Measurements from ENCODE around the gene DNAJC4. TPM values are rescaled to one million over a fixed set of nuclear protein-coding genes. Genes with fewer than 3 reads are reported as not detected.
A peak's percentile ranks its signal among the peaks of the same experiment; 100 is the strongest.
"Not testable (repeated sequence)": the region's sequence is repeated elsewhere in the genome, so short reads cannot be mapped to it uniquely, and the experiment has no call there.

Gene DNAJC4
- total RNA-seq, 6 experiments from 2014 or later = 14.6 to 27.6 (median 21.4) TPM

DNA sequence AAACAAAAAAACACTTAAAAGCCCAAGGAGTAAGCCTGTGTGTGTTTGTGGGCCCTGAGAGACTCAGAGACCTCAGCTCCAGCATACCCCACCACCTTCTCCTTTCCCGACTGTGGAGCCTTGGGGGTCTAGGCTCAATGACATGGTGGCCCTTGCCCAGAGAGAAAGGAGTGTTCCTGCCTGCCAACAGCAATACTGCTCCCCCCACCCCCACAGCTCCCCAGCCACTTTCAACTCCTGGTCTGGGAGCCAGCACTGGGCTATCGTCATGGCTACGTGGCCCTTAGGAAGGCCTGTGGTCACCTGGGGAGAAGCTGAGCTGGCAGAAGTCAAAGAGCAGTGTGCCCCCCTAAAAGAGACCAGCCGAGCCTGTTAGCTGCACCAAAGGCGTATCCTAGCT, 13.8 kb downstream of the DNAJC4 start:
- H3K27ac ChIP-seq = no peak overlapping the region
- intact Hi-C loops (cut with DNase I) = no loop called here
- TF ChIP-seq, protein P1, sequence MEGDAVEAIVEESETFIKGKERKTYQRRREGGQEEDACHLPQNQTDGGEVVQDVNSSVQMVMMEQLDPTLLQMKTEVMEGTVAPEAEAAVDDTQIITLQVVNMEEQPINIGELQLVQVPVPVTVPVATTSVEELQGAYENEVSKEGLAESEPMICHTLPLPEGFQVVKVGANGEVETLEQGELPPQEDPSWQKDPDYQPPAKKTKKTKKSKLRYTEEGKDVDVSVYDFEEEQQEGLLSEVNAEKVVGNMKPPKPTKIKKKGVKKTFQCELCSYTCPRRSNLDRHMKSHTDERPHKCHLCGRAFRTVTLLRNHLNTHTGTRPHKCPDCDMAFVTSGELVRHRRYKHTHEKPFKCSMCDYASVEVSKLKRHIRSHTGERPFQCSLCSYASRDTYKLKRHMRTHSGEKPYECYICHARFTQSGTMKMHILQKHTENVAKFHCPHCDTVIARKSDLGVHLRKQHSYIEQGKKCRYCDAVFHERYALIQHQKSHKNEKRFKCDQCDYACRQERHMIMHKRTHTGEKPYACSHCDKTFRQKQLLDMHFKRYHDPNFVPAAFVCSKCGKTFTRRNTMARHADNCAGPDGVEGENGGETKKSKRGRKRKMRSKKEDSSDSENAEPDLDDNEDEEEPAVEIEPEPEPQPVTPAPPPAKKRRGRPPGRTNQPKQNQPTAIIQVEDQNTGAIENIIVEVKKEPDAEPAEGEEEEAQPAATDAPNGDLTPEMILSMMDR (IDR thresholded peaks at IDR 0.05) = no peak

GRCh38 chr11:64244966-64245365, 14.6 kb downstream of the DNAJC4 start:
- peaks cover 0 to 30% (median 13%) of the 10 kb centered on the region in 4 donors for H3K4me1 ChIP-seq
- no CpG with 5 or more reads among the region's 6 CpGs for WGBS (ENCODE audit: insufficient coverage, low coverage, low lambda C conversion rate, missing lambda C conversion rate)

More for the DNA sequence above, 13.8 kb downstream of the DNAJC4 start:
- H3K4me3 ChIP-seq = no peak overlapping the region
- WGBS (ENCODE audit: insufficient coverage, low coverage, low lambda C conversion rate, missing lambda C conversion rate) = 61% methylated on average over 2 of the region's 5 CpGs
- no peak for ATAC-seq
- H3K36me3 ChIP-seq = peaks cover 0 to 5% (median 2%) of the 10 kb centered on the region in 4 donors
- no peak for DNase-seq
- no peaks in the 10 kb centered on the region for H3K27me3 ChIP-seq
- no peaks in the 10 kb centered on the region for H3K9me3 ChIP-seq
- peaks cover 0 to 26% (median 10%) of the 10 kb centered on the region in 4 donors for H3K4me1 ChIP-seq

GRCh38 chr11:64245401-64245796, 15.1 kb downstream of the DNAJC4 start:
- Histone ChIP-seq H3K27ac (peak overlapping the region; percentile 1 to 65 (median 46)), H3K36me3 (peaks cover 0 to 5% (median 2%) of the 10 kb centered on the region in 4 donors), H3K4me3 (peak overlapping the region; percentile 74 to 76 (median 75)), H3K9me3 (no peaks in the 10 kb centered on the region), H3K4me1 (peaks cover 0 to 28% (median 13%) of the 10 kb centered on the region in 4 donors), H3K27me3 (no peaks in the 10 kb centered on the region)
- intact Hi-C loops (cut with DNase I) = no loop called here
- TF ChIP-seq, protein P1 (IDR thresholded peaks at IDR 0.05) = no peak
- TF ChIP-seq POLR2A (IDR thresholded peaks at IDR 0.05) = no peak
- DNase-seq (peak in 1 of 3 donors; percentile 72), ATAC-seq (no peak)
- 2% methylated on average over 6 of the region's 6 CpGs for WGBS (ENCODE audit: insufficient coverage, low coverage, low lambda C conversion rate, missing lambda C conversion rate)

More at GRCh38 chr11:64244966-64245365, 14.6 kb downstream of the DNAJC4 start:
- no peak for TF ChIP-seq POLR2A (IDR thresholded peaks at IDR 0.05)
- TF ChIP-seq, protein P1 (IDR thresholded peaks at IDR 0.05) = no peak
- DNase-seq (no peak), ATAC-seq (no peak)
- no peaks in the 10 kb centered on the region for H3K9me3 ChIP-seq
- peaks cover 0 to 5% (median 2%) of the 10 kb centered on the region in 4 donors for H3K36me3 ChIP-seq
- no peaks in the 10 kb centered on the region for H3K27me3 ChIP-seq
- peak overlapping the region; percentile 74 to 76 (median 75) for H3K4me3 ChIP-seq
- intact Hi-C loops (cut with DNase I) = no loop called here
- H3K27ac ChIP-seq = peak overlapping the region in 2 of 3 donors; percentile 46 to 65

DNA sequence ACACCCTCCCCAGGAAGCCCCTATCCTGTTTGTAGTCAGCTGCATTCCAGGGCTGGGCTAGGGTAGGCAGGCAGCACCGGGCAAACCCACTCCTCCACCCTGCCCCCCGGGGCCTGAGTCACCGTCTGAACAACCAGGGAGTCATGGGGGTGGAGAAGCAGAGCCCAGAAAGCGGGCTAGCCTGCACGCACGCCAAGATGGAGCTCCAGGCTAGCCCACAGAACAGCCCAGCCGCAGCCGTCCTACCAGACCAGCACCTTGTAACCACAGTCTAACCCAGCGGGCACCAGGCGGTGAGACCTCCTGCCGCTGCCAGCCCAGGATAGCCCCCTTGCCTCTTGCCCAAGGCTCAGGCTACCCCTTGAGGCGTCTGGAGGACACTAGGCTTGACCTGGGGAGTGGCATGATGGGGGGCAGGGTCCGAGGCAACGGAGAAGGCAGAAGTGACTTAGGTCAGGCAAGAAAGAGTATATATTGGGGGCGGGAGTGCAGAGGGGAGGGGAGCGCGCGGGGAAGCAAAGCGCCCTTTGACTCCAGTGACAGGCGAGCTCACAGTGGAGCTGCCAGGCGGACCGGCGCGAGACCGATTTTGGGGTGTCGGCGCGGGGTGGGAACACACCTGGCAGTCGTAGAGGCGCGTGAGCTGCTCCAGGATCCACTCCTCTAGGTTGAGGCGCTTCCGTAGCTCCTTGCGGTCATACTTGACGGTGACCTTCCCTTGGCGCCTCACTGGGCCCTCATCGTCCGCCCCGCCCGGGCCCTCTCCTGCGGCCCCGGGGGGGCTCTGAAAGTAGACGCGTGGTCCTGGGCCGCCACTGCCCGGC, 15.7 kb downstream of the DNAJC4 start:
- H3K4me3 ChIP-seq = peak overlapping the region; percentile 74 to 76 (median 75)
- no peaks in the 10 kb centered on the region for H3K27me3 ChIP-seq
- peaks cover 0 to 5% (median 2%) of the 10 kb centered on the region in 4 donors for H3K36me3 ChIP-seq
- WGBS (ENCODE audit: insufficient coverage, low coverage, low lambda C conversion rate, missing lambda C conversion rate) = under 1% methylated on average over 20 of the region's 46 CpGs
- intact Hi-C loops (cut with DNase I) = no loop called here
- DNase-seq (peak in 2 of 3 donors; percentile 69 to 78), ATAC-seq (peak in 1 of 4 donors; percentile 4)
- peaks cover 0 to 31% (median 15%) of the 10 kb centered on the region in 4 donors for H3K4me1 ChIP-seq
- peak overlapping the region; percentile 1 to 65 (median 46) for H3K27ac ChIP-seq
- H3K9me3 ChIP-seq = no peaks in the 10 kb centered on the region
- TF ChIP-seq POLR2A (IDR thresholded peaks at IDR 0.05) = no peak
- TF ChIP-seq, protein P1 (IDR thresholded peaks at IDR 0.05) = no peak

- intact Hi-C loops (cut with DNase I); H3K36me3 ChIP-seq; H3K27me3 ChIP-seq; DNase-seq; ATAC-seq; H3K9me3 ChIP-seq: not testable (repeated sequence)
- peaks cover 0 to 32% (median 15%) of the 10 kb centered on the region in 4 donors for H3K4me1 ChIP-seq
- no CpG with 5 or more reads among the region's 43 CpGs for WGBS (ENCODE audit: insufficient coverage, low coverage, low lambda C conversion rate, missing lambda C conversion rate)
- H3K27ac ChIP-seq = peak overlapping the region in 1 of 3 donors; percentile 46
- peak overlapping the region; percentile 74 to 76 (median 75) for H3K4me3 ChIP-seq
Observed at GRCh38 chr11:64246621-64246870, 16.2 kb downstream of the DNAJC4 start.
